H1 (cell line): ENCODE measurements around the gene KDM6B.

Source experiments
- EZH2 ChIP-seq: fragments of 200-600 bp; sonication (generic); IDR thresholded peaks from 2 replicates; pipeline ENCODE4 v1.7.1; 2012; ENCODE audit warnings: low read depth, mild to moderate bottlenecking, moderate library complexity, low read length, inconsistent platforms; ENCODE audit not compliant: severe bottlenecking
- POLR2AphosphoS5 ChIP-seq: IDR thresholded peaks from 2 replicates; pipeline ENCODE4 v1.6.1; 2011; ENCODE audit warnings: low read depth, low read length

GRCh38 chr17:7854851-7855659 lies 21.0 kb downstream of the KDM6B start, which contains the start of gene TMEM88:
- TF ChIP-seq EZH2 (peak; percentile 76), POLR2AphosphoS5 (no peak)
